HEK293 (cell line): Measurements from ENCODE around the gene TYROBP.

Experiments used
- EGR2 ChIP-seq: fragments of 450-650 bp; formaldehyde crosslinking; IDR thresholded peaks from 2 replicates; pipeline ENCODE4 v1.5.1; 2016; ENCODE audit warnings: low read depth, missing biosample characterization, missing genetic modification characterization
- PATZ1 ChIP-seq: fragments of 450-650 bp; formaldehyde crosslinking; IDR thresholded peaks from 2 replicates; pipeline ENCODE4 v1.5.1; 2016; ENCODE audit warnings: missing biosample characterization, missing genetic modification characterization
- REST ChIP-seq: fragments of 450-650 bp; formaldehyde crosslinking; IDR thresholded peaks from 2 replicates; pipeline ENCODE4 v1.5.1; 2016; ENCODE audit warnings: missing biosample characterization, missing genetic modification characterization
- SP2 ChIP-seq: fragments of 450-650 bp; formaldehyde crosslinking; IDR thresholded peaks from 2 replicates; pipeline ENCODE4 v1.5.1; 2016; ENCODE audit warnings: missing biosample characterization, missing genetic modification characterization
- ZBTB10 ChIP-seq: fragments of 450-650 bp; formaldehyde crosslinking; IDR thresholded peaks from 2 replicates; pipeline ENCODE4 v1.5.1; 2016; ENCODE audit warnings: missing biosample characterization, missing genetic modification characterization
- ZBTB17 ChIP-seq: fragments of 450-650 bp; formaldehyde crosslinking; IDR thresholded peaks from 2 replicates; pipeline ENCODE4 v1.5.1; 2016; ENCODE audit warnings: missing biosample characterization, missing genetic modification characterization
- ZBTB21 ChIP-seq: fragments of 450-650 bp; formaldehyde crosslinking; IDR thresholded peaks from 2 replicates; pipeline ENCODE4 v1.5.1; 2017; ENCODE audit warnings: missing biosample characterization, missing genetic modification characterization
- ZBTB26 ChIP-seq: fragments of 450-650 bp; formaldehyde crosslinking; optimal IDR thresholded peaks from 2 replicates; pipeline ENCODE3; 2016; ENCODE audit warnings: missing biosample characterization, mild to moderate bottlenecking, missing genetic modification characterization
- ZBTB6 ChIP-seq: fragments of 450-650 bp; formaldehyde crosslinking; IDR thresholded peaks from 2 replicates; pipeline ENCODE4 v1.5.1; 2017; ENCODE audit warnings: missing biosample characterization, missing genetic modification characterization
- ZIC2 ChIP-seq: fragments of 450-650 bp; formaldehyde crosslinking; IDR thresholded peaks from 2 replicates; pipeline ENCODE4 v1.5.1; 2016; ENCODE audit warnings: missing biosample characterization, missing genetic modification characterization
- ZNF19 ChIP-seq: fragments of 450-650 bp; formaldehyde crosslinking; IDR thresholded peaks from 2 replicates; pipeline ENCODE4; 2016; ENCODE audit warnings: missing biosample characterization, missing genetic modification characterization, low read depth
- ZNF2 ChIP-seq: fragments of 450-650 bp; formaldehyde crosslinking; IDR thresholded peaks from 2 replicates; pipeline ENCODE4 v1.5.1; 2016; ENCODE audit warnings: missing biosample characterization, missing genetic modification characterization
- ZNF311 ChIP-seq: fragments of 450-650 bp; formaldehyde crosslinking; IDR thresholded peaks from 2 replicates; pipeline ENCODE4 v1.5.1; 2017; ENCODE audit warnings: missing biosample characterization, missing genetic modification characterization, borderline replicate concordance
- ZNF391 ChIP-seq: fragments of 450-650 bp; formaldehyde crosslinking; IDR thresholded peaks from 2 replicates; pipeline ENCODE4 v1.5.1; 2016; ENCODE audit warnings: low read depth, missing biosample characterization, missing genetic modification characterization, borderline replicate concordance
- ZNF501 ChIP-seq: fragments of 450-650 bp; formaldehyde crosslinking; IDR thresholded peaks from 2 replicates; pipeline ENCODE4 v1.5.1; 2016; ENCODE audit warnings: missing biosample characterization, missing genetic modification characterization
- ZNF518A ChIP-seq: fragments of 450-650 bp; formaldehyde crosslinking; conservative IDR thresholded peaks from 2 replicates; pipeline ENCODE4 v1.5.1; 2016; ENCODE audit warnings: low read depth, missing biosample characterization, missing genetic modification characterization
- ZNF560 ChIP-seq: fragments of 450-650 bp; formaldehyde crosslinking; IDR thresholded peaks from 2 replicates; pipeline ENCODE4 v1.5.1; 2017; ENCODE audit warnings: missing biosample characterization, missing genetic modification characterization, borderline replicate concordance
- ZNF692 ChIP-seq: fragments of 450-650 bp; formaldehyde crosslinking; IDR thresholded peaks from 2 replicates; pipeline ENCODE4 v1.5.1; 2016; ENCODE audit warnings: missing biosample characterization, missing genetic modification characterization
- ZNF76 ChIP-seq: fragments of 450-650 bp; formaldehyde crosslinking; IDR thresholded peaks from 2 replicates; pipeline ENCODE4; 2016; ENCODE audit warnings: low read depth, missing biosample characterization, missing genetic modification characterization, borderline replicate concordance
- ZNF843 ChIP-seq: fragments of 450-650 bp; formaldehyde crosslinking; IDR thresholded peaks from 2 replicates; pipeline ENCODE4 v1.5.1; 2016; ENCODE audit warnings: missing biosample characterization, missing genetic modification characterization

The TYROBP gene

GRCh38 chr19:35869327-35870123 is 38.6 kb downstream of the TYROBP start (continued):
- TF ChIP-seq ZBTB6 (tag by site-specific recombination) (peak; percentile 69; the same call in 1 of the 2 replicates), ZNF843 (tag by site-specific recombination) (peak; percentile 55), ZNF501 (peak; percentile 71; the same call in 1 of the 2 replicates), ZBTB10 (tag by site-specific recombination) (peak; percentile 91), ZNF2 (tag by site-specific recombination) (peak; percentile 84), REST (tag by site-specific recombination) (peak; percentile 58; the same call in 1 of the 2 replicates), ZNF692 (tag by site-specific recombination) (peak; percentile 90), ZNF391 (tag by site-specific recombination) (peak; percentile 74; the same call in 1 of the 2 replicates), ZIC2 (tag by site-specific recombination) (peak; percentile 68), EGR2 (peak; percentile 76), ZNF19 (tag by site-specific recombination) (no peak), SP2 (tag by site-specific recombination) (peak; percentile 98; the same call in 1 of the 2 replicates), ZBTB17 (peak; percentile 88), ZBTB21 (0 out of 2 replicates have a peak, but pooled peaks have one; percentile 10), ZNF311 (tag by site-specific recombination) (no peak), ZBTB26 (tag by site-specific recombination) (peak; percentile 97), ZNF560 (no peak), ZNF518A (tag by site-specific recombination) (no peak), ZNF76 (tag by site-specific recombination) (peak; percentile 86), PATZ1 (tag by site-specific recombination) (peak; percentile 94)
